ENCODE measurements around the gene TMEM130. TPM values are rescaled to one million over a fixed set of nuclear protein-coding genes. Genes with fewer than 3 reads are reported as not detected.

The TMEM130 gene
- total and polyA plus RNA-seq, 4 donors: not detected

GRCh38 chr7:98816967-98817710 is 52.7 kb downstream of the TMEM130 start:
- WGBS: 85% methylated on average over 3 of the region's 3 CpGs
- H3K4me1 ChIP-seq (ENCODE audit: control insufficient read depth in 4 of 4, insufficient read depth in 4 of 4, low read length in 3 of 4): no peaks in the 10 kb centered on the region
- TF ChIP-seq ZBTB33 (IDR thresholded peaks at IDR 0.05): no peak
- TF ChIP-seq GABPA (IDR thresholded peaks at IDR 0.05 in 1 of 2, conservative IDR thresholded peaks at IDR 0.05 in 1 of 2): no peak
- TF ChIP-seq FOXA2 (IDR thresholded peaks at IDR 0.05): no peak
- no peak for TF ChIP-seq NR2F2 (IDR thresholded peaks at IDR 0.05)
- TF ChIP-seq TAF1 (conservative IDR thresholded peaks at IDR 0.05): no peak
- TF ChIP-seq ATF3 (IDR thresholded peaks at IDR 0.05): no peak
- TF ChIP-seq HNF4G (IDR thresholded peaks at IDR 0.05): no peak
- no peak for TF ChIP-seq REST (IDR thresholded peaks at IDR 0.05)
- no peak for TF ChIP-seq MAX (IDR thresholded peaks at IDR 0.05)

GRCh38 chr7:98816241-98816640 is 53.6 kb downstream of the TMEM130 start:
- Histone ChIP-seq H3K27me3 (ENCODE audit: control insufficient read depth in 4 of 4, insufficient read depth in 4 of 4, low read length in 3 of 4) (no peaks in the 10 kb centered on the region), H3K27ac (ENCODE audit: low read depth in 1 of 2, low read length in 2 of 2) (no peak overlapping the region), H3K9ac (ENCODE audit: low read depth in 1 of 2, low read length in 2 of 2) (no peak overlapping the region), H3K9me3 (ENCODE audit: control insufficient read depth in 4 of 4, low read length in 3 of 4) (no peaks in the 10 kb centered on the region), H3K36me3 (ENCODE audit: control insufficient read depth in 4 of 4, insufficient read depth in 3 of 4, low read depth in 1 of 4, low read length in 3 of 4) (no peaks in the 10 kb centered on the region), H3K4me1 (ENCODE audit: control insufficient read depth in 4 of 4, insufficient read depth in 4 of 4, low read length in 3 of 4) (no peaks in the 10 kb centered on the region), H3K4me3 (ENCODE audit: low read depth in 1 of 3, low read length in 3 of 3) (no peak overlapping the region)
- DNase-seq (ENCODE audit: low spot score): no peak
- WGBS: 84% methylated on average over 4 of the region's 4 CpGs
- TF ChIP-seq YY1 (IDR thresholded peaks at IDR 0.05) (no peak), NR2F2 (IDR thresholded peaks at IDR 0.05) (no peak), RAD21 (IDR thresholded peaks at IDR 0.05) (no peak), TAF1 (conservative IDR thresholded peaks at IDR 0.05) (no peak), RXRA (IDR thresholded peaks at IDR 0.05) (no peak), FOXA2 (IDR thresholded peaks at IDR 0.05) (no peak), HNF4G (IDR thresholded peaks at IDR 0.05) (no peak), GABPA (IDR thresholded peaks at IDR 0.05 in 1 of 2, conservative IDR thresholded peaks at IDR 0.05 in 1 of 2) (no peak), ATF3 (IDR thresholded peaks at IDR 0.05) (no peak), FOXA1 (IDR thresholded peaks at IDR 0.05) (no peak), ZBTB33 (IDR thresholded peaks at IDR 0.05) (no peak), JUND (IDR thresholded peaks at IDR 0.05) (no peak), EGR1 (IDR thresholded peaks at IDR 0.05; ENCODE audit: low read depth in 2 of 2) (no peak), HNF4A (conservative IDR thresholded peaks at IDR 0.05) (no peak), CTCF (IDR thresholded peaks at IDR 0.05; ENCODE audit: low read depth, low read length, missing input control) (no peak)

More at GRCh38 chr7:98816967-98817710, 52.7 kb downstream of the TMEM130 start:
- H3K9ac ChIP-seq (ENCODE audit: low read depth in 1 of 2, low read length in 2 of 2): no peak overlapping the region
- H3K27ac ChIP-seq (ENCODE audit: low read depth in 1 of 2, low read length in 2 of 2): no peak overlapping the region
- H3K27me3 ChIP-seq (ENCODE audit: control insufficient read depth in 4 of 4, insufficient read depth in 4 of 4, low read length in 3 of 4): no peaks in the 10 kb centered on the region
- no peaks in the 10 kb centered on the region for H3K9me3 ChIP-seq (ENCODE audit: control insufficient read depth in 4 of 4, low read length in 3 of 4)
- H3K4me3 ChIP-seq (ENCODE audit: low read depth in 1 of 3, low read length in 3 of 3): no peak overlapping the region
- H3K36me3 ChIP-seq (ENCODE audit: control insufficient read depth in 4 of 4, insufficient read depth in 3 of 4, low read depth in 1 of 4, low read length in 3 of 4): no peaks in the 10 kb centered on the region
- DNase-seq (ENCODE audit: low spot score): no peak

Data from liver (tissue), 9 donors.